Activated gamma-delta T cell (primary cell): Measurements from ENCODE around the gene PIF1.
A peak's percentile ranks its signal among the peaks of the same experiment; 100 is the strongest.

Experiments used
- DNase-seq: peaks from one replicate; lab custom pipeline; 2025; lab: John Stamatoyannopoulos, UW

Gene PIF1

GRCh38 chr15:64775551-64776401, 49.7 kb downstream of the PIF1 start, which contains the start of gene RBPMS2:
Gene RBPMS2 (minus strand): TSS chr15:64775589. CDS start chr15:64775319, 270 bp downstream.
- DNase-seq, result no peak

GRCh38 chr15:64774629-64775493, 50.6 kb downstream of the PIF1 start:
- peak; percentile 16 for DNase-seq

- no peak for DNase-seq
Observed at GRCh38 chr15:64774037-64774628, 51.3 kb downstream of the PIF1 start.

- DNase-seq, result no peak
Observed at GRCh38 chr15:64773606-64774005, 51.8 kb downstream of the PIF1 start.

- no peak for DNase-seq
Observed at GRCh38 chr15:64772964-64773363, 52.5 kb downstream of the PIF1 start.

- no peak for DNase-seq
Observed at GRCh38 chr15:64772488-64772887, 53.0 kb downstream of the PIF1 start.

GRCh38 chr15:64770626-64771025, 54.8 kb downstream of the PIF1 start:
- no peak for DNase-seq

GRCh38 chr15:64767203-64767602, 58.2 kb downstream of the PIF1 start:
- DNase-seq, result no peak

GRCh38 chr15:64766058-64766457, 59.4 kb downstream of the PIF1 start:
- no peak for DNase-seq
